NCI-H82 (cell line): ENCODE results near the gene XPO6.
"Not testable (repeated sequence)": the region's sequence is repeated elsewhere in the genome, so short reads cannot be mapped to it uniquely, and the experiment has no call there.

Source experiments
- DNase-seq: peaks from one replicate; lab custom pipeline; 2025; lab: John Stamatoyannopoulos, UW

The XPO6 gene

GRCh38 chr16:28211758-28212531 is at the start of gene XPO6:
TSS of gene XPO6 (minus strand) at chr16:28211965. CDS start at chr16:28211368, 597 bp downstream.
- DNase-seq: peak; percentile 93

GRCh38 chr16:28260193-28260592 is 48.4 kb upstream of the XPO6 start:
- DNase-seq: no peak

- DNase-seq: no peak
Observed at GRCh38 chr16:28259781-28260150, 48.0 kb upstream of the XPO6 start.

GRCh38 chr16:28259091-28259780 is 47.5 kb upstream of the XPO6 start:
- no peak for DNase-seq

GRCh38 chr16:28258567-28258966 is 46.8 kb upstream of the XPO6 start:
- peak; percentile 20 for DNase-seq

GRCh38 chr16:28257256-28257655 is 45.5 kb upstream of the XPO6 start:
- no peak for DNase-seq

GRCh38 chr16:28255838-28256237 is 44.1 kb upstream of the XPO6 start:
- DNase-seq: no peak

GRCh38 chr16:28254158-28254557 is 42.4 kb upstream of the XPO6 start:
- DNase-seq: no peak

GRCh38 chr16:28250999-28251398 is 39.2 kb upstream of the XPO6 start:
- no peak for DNase-seq

- DNase-seq: not testable (repeated sequence)
Observed at GRCh38 chr16:28249483-28249882, 37.7 kb upstream of the XPO6 start.

GRCh38 chr16:28241924-28242323 is 30.2 kb upstream of the XPO6 start:
- no peak for DNase-seq

GRCh38 chr16:28237754-28238357 is 26.1 kb upstream of the XPO6 start:
- no peak for DNase-seq

- no peak for DNase-seq
Observed at GRCh38 chr16:28231763-28232162, 20.0 kb upstream of the XPO6 start.

- DNase-seq: not testable (repeated sequence)
Observed at GRCh38 chr16:28223909-28224308, 12.1 kb upstream of the XPO6 start.

- DNase-seq: not testable (repeated sequence)
Observed at GRCh38 chr16:28219777-28220176, 8.0 kb upstream of the XPO6 start.

- peak; percentile 90 for DNase-seq
Observed at GRCh38 chr16:28219282-28219681, 7.5 kb upstream of the XPO6 start.

GRCh38 chr16:28218109-28218508 is 6.3 kb upstream of the XPO6 start:
- DNase-seq: peak; percentile 57

- no peak for DNase-seq
Observed at GRCh38 chr16:28217326-28217725, 5.6 kb upstream of the XPO6 start.

GRCh38 chr16:28213396-28213795 is 1.6 kb upstream of the XPO6 start:
- DNase-seq: no peak

GRCh38 chr16:28212532-28212873 is 738 bp upstream of the XPO6 start:
- DNase-seq: peak; percentile 39

GRCh38 chr16:28210979-28211588 is 681 bp downstream of the XPO6 start:
- peak; percentile 83 for DNase-seq

- DNase-seq: no peak
Observed at GRCh38 chr16:28210264-28210663, 1.5 kb downstream of the XPO6 start.

GRCh38 chr16:28208824-28209223 is 2.9 kb downstream of the XPO6 start:
- DNase-seq: no peak
